CD4-positive, alpha-beta T cell treated with Interleukin-6 at 100 ng/mL for 8 hours (primary cell): ENCODE measurements around the gene CLEC16A.
A peak's percentile ranks its signal among the peaks of the same experiment; 100 is the strongest.
"Not testable (repeated sequence)": the region's sequence is repeated elsewhere in the genome, so short reads cannot be mapped to it uniquely, and the experiment has no call there.

Experiments
- DNase-seq: peaks from one replicate; pipeline ENCODE4 v3.0.0-alpha.2; 2020; ENCODE audit warnings: mixed read lengths, low spot score

Gene CLEC16A

DNA sequence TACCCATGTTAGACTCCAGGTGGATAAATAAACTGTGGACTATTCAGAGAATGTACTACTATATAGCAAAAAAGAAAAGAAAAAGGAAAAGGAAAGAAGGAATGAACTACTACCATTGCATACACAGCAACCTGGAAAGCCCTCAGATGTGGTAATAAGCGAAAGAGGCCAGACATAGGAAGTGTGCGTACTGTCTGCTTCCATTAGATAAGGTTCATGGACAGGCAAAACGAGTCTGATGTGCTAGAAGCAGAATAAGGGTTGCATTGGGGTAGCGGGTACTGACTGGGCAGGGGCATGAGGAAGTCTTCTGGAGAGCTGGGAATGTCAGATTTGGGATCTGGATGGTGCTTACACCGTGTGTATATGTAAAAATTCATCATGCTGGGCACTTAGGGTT is 21.8 kb downstream of the CLEC16A start:
- no peak for DNase-seq

DNA sequence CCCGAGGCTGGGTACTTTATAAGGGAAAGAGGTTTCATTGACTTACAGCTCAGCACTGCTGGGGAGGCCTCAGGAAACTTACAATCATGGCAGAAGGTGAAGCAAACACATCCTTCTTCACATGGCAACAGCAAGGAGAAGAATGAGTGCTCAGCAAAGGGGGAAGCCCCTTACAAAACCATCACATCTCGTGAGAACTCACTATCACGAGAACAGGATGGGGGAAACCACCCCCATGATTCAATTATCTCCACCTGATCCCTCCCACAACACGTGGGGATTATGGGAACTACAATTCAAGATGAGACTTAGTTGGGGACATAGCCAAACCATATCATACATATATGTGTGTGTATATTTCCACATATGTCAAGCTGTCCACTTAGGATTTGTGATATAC is 22.2 kb downstream of the CLEC16A start:
- not testable (repeated sequence) for DNase-seq

DNA sequence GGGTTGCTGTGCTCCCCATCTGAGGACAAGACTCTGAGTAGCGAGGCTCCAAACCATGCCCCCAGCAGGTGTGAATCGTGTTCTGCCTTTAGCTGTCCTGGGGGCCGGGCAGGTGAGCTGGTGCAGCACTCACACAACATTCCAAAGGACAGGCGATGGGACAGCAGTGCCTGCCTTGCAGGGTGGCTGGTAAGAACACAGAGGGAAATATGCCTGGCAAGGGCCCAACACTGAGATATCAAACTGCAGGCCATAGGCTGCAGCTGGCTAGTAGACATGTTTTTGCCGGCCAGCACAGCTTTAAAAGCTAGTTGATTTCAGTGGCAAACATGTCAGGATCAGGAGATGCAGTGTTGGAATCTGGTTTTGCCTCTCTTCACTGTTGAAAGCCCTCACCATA is 23.6 kb downstream of the CLEC16A start:
- DNase-seq: no peak

DNA sequence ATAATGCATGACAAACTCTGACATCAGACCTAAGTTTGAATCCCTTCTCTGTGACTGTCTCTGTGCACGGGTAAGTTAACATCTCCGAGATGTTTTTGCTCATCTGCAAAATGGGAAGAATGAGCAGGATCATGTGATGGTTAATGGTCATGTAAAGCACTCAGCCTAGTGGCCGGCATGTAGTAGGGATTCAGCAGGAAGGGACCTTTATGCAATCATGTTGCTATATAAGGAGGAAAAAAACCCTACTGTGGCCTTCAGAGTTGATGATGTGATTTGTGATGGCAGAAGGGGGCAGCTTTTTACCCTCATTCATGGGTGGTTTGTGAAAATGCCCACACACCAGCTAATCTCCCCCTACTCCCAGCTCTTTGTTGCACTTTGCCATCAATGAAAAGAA is 24.1 kb downstream of the CLEC16A start:
- no peak for DNase-seq

DNA sequence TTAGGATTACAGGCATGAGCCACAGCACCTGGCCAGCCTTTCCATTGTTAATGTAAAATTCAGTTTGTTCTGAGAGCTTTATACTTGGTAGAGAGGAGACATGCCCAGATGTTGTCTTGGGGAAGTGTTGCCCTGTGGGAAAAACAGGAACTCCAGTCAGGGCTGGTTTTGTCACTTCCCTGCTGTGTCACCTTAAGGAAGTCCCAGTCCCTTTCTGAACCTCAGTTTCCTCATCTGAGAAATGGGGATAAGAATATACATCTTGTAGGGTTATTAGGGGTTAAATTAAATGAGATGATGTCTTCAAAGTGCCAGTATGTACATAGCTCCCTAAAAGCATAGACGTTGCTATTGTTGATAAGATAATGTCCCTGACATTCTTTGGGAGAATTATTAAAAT is 25.3 kb downstream of the CLEC16A start:
- no peak for DNase-seq

DNA sequence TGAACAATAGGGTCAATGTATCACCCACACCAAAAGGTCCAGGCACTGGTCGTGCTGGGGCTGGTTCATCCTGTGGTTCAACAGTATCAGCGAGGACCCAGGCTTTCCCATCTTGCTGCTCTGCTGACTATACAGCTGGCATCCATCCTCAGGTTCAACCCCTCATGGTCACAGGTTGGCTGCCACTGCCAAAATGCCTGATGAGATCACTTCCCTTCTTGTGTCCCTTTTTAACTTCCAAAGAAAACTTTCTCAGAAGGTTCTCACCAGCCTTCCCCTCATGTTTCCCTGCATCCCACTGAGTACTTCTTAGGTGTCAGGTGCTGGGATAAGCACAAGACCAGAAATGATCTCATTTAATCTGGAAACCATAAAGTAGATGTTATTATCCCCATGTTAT is 25.7 kb downstream of the CLEC16A start:
- no peak for DNase-seq

DNA sequence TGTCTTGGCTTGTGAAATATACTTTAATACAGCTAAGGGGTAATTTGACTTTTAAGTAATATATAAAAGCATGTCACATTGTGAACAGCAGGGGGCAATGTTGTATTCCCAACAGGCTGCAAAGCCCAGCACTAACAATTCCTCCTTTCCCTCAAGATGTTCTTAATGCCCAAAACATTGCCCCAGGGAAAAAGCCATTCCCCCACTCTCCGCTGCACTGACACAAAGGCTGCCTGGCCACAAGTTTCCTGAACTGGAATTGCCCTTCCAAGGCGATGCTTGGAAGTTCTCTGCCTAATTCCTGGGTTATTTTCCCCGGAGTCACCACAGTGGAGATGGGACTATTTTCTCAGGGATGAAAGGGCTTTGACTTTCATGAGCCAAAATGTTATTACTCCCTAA is 27.2 kb downstream of the CLEC16A start:
- peak; percentile 62 for DNase-seq

DNA sequence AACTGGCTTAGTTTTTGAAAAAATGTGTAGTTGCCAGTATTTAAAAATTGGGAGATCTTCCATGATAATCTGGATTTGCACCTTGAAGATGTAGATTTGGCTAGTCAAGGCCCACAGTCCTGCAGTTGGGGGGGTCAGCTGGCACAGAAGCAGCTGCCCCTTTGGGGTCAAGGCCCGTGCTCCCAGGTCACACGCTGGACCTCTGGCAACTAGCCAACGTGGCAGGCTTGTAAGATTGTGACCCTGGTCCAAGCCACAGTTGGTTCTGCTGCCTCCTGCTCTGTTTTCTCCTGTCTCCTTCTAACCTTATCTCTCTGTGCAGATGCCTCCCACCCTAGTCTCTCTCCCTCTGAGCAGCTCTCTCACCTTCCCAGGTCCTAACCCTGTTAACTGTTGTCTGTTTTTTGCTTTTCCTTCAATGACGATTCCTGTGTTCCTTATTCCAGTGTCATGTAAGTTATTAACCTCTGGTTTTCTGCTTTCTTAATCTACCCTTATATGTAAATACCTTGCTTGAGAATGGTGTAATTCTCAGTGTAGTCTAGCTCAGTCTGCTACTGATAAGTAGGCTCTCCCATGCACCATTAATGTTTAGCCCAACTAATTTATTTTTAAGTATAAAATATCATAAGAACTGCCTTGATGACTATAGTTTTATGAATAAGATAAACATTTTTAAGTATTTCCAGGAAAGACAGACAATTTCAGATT is 27.9 kb downstream of the CLEC16A start:
- no peak for DNase-seq

DNA sequence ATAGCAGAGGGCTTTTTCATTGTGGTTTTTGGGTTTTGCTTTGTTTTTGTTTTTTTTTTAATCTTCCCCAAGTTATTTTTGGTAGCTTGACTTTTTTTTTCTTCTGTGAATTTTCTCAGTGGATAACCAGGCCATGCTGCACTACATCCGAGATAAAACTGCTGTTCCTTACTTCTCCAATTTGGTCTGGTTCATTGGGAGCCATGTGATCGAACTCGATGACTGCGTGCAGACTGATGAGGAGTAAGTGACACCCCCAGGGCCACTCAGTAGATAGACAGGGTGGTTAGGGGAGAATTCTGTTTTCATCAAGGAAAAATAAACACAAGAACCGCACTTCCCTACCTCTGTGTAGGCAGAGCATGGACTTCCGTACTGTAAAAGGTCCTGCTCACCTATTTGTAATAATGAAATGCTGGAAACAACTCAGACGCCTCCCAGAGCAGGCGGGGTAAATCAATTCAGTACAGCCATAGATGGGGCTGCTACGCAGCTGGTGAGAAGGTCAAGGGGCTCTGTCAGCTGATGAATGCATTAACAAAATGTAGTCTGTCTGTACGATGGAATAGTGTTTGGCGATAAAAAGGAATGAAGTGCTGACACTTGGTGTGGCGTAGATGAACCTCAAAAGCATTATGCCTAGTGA is 28.6 kb downstream of the CLEC16A start:
- DNase-seq: no peak

DNA sequence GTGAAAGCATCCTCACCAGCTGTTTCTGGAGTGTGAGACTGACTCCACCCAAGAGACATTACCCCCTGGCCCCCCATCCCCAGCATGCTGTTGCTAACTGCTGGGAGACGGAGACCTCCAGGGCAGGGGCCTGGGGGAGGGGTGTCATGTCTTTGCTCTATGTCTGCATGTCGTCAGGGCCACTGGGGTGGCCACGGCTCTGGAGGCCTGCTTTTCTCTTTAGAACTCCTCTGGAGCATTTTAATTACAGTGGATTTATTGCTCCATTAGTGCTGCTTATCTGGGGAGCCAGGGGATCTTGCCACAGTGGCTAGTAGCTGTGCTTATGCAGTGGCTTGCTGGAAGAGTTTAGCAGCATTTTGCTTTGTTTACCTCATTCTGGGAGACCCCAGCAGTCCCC is 32.3 kb downstream of the CLEC16A start:
- no peak for DNase-seq

DNA sequence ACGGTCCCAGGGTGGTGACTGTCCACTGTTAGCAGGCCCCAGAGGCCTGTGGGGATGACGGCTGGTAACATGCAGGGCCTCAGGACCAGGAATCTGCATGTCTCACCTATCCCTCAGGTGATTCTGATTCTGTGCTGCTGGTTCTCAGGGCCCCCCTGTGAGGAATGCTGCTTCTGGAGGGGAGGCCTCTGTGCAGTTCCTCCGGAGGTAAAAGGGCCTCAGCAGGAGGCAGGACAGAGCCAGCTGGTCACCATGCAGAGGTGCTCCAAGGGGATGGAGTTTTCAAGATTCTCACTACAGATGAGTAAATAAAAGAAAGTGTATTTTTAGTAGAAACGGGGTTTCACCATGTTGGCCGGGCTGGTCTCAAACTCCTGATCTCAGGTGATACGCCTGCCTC is 33.8 kb downstream of the CLEC16A start:
- no peak for DNase-seq

DNA sequence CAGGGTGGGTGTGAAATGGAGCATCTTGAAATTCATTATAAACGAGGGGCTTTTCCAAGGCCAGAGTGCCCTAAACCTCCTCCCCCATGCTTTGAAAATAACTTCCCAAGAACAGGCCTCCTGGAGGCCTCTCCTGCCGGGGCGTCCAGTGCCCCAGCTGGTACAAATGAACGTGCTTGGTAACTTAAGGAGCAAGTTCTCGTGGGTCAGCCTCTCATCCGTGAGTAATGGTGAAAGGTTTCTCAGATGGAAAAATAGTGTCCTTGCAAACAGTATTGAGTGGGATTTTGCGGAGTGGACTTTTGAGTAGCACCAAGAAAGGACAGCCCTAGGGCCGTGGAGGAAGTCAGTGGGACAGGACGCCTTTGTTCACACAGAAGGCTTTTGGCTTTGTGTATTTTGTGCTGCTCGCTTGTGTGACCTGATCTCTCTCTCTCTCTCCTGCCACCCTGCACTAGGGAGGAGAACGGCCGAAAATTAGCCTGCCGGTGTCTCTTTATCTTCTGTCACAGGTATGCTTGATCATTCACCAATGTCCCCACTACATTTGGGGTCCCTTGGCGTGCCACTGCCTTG is 34.6 kb downstream of the CLEC16A start:
- no peak for DNase-seq

DNA sequence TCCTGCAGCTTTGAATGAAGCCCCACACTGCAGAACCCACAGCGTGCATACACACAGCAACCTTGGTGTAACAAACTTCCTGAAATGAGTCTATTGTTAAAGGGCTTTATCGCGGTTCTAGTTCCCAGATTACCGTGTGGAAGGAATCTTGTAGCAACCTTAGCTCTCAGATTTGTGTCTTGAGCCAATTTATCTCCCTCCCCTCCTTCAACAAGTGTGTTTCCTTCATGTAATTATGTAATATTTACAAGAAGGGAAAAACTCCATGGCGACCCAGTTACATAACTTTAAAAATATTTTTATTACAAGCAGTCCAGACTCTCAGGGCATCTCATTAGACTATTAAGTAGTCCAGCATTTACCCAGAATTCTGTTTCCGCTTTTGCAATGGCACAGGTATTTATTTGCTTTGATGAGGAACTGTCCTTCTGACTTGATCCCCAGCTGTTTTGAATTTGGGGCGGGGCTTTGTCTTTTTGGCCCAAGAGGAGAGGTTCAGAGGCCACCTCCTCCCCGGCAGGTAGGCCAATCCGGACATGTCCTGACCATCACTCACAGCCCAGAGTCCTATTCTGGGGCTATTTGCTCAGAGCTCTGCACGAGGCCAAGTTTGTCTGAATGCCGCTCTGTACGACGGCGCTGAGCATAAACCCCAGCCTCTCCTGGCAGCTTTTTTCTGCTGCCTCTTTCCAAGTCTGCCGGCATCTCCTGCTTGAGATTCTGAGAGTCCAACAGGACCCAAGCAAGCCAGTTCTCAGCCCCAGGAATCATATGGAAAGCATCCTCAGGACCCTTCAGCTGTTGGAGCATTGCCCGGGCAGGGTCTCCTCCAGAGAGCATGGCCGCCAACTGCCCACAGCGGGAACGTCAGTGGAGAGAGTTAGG is 35.6 kb downstream of the CLEC16A start:
- no peak for DNase-seq

DNA sequence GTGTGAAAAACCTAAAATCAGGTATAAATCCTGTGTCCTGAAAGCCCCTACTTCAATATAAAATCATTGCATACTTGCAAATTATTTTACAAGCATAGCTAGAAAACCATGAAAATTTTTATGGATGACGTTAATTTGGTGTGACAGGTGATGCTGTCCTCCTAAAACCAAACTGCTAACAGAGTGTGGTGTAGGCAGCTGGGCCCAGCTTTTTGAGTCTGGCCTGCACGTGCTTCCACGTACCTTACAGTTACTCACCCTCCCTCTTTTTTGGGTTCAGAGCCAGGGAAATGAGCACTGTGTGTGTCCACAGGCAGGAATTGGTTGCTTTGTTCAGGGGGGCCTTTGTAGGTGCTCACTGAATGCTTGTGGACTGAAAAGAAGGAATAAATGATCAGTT is 36.4 kb downstream of the CLEC16A start:
- no peak for DNase-seq

DNA sequence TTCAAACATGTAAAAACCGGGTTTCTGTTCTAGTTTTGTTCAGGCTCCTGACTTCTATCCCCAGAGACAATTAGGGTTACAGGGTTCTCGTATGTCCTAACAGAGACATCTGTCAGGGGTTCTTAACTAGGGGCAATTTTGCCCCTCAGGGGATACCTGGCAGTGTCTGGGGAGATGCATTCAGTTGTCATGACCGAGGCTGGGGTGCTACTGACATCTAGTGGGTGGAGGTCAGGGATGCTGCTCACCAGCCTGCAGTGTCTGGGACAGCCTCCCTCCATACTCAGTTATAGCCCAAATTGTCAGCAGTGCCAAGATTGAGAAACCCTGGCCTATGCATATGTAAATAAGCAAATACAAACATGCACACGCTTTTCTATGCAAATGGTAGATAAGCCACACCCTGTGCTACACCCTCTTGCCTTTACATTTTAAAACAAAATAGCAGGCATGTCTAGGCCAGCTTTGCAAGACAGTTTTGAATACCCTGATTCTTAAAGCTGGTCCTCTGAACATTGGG is 37.4 kb downstream of the CLEC16A start:
- DNase-seq: peak; percentile 22

DNA sequence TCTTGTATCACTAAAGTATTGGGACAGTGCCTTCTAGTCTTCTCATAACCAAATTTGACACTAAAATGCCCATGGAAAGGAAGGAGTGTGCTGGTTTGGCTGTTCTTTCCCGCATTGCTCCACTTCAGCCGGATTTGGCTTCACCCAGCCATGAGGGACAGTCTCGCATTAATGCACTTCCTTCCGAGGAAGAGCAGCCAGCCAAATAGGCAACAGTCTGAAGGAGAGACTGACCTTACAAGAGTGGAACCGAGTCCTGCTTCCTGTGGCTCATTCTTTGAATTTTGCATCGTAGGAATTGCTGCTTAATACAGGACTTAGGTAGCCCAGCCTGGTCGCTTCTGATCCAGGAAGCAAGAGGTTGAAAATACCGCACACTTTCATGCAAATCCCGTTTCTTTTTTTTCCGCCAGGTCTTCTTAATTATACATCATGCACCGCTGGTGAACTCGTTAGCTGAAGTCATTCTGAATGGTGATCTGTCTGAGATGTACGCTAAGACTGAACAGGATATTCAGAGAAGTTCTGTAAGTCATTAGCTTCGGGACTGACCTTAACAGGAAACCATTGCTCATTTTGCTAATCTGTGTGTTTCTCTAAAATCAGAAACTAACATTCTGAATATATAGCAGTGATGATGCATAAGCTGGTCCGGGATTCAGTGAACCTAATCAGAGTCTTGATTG is 38.2 kb downstream of the CLEC16A start:
- DNase-seq: no peak

DNA sequence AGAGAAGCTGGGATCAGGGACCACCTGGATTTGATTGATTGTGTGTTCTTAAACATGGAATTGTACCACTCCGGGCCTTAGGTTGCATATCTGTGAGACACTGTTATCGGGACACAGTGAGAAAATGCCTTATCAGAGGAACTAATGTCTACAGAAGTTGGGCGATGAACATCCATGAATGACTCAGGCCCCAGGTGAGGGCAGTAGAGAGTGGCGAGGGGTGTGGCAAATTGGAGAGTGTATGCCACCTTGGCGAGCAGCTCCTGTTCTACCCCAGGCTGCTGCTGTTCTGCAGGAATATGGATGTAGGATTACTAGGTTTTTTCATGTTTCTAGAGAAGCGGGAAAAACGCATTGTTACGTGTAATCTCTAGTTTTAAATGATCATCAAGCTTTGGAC is 38.8 kb downstream of the CLEC16A start:
- DNase-seq: peak; percentile 17

DNA sequence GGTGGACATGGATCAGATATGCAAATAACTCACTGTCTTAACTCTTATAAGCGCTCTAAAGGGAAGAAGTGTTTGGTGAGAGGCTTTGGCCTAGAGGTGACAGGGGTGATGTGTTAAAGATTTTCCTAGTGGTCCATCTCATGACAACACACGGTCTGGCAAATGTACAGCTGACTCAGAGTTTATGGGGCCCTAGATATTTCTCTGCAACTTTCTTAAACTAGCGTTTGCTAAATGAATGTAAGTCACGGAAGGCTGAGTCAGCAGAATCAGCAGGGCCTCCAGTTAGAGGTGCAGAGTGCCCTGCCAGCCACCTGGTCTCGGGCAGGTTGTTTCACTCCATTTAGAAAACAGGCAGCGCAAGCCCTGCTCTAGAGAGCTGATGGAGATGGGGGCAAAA is 40.1 kb downstream of the CLEC16A start:
- no peak for DNase-seq

DNA sequence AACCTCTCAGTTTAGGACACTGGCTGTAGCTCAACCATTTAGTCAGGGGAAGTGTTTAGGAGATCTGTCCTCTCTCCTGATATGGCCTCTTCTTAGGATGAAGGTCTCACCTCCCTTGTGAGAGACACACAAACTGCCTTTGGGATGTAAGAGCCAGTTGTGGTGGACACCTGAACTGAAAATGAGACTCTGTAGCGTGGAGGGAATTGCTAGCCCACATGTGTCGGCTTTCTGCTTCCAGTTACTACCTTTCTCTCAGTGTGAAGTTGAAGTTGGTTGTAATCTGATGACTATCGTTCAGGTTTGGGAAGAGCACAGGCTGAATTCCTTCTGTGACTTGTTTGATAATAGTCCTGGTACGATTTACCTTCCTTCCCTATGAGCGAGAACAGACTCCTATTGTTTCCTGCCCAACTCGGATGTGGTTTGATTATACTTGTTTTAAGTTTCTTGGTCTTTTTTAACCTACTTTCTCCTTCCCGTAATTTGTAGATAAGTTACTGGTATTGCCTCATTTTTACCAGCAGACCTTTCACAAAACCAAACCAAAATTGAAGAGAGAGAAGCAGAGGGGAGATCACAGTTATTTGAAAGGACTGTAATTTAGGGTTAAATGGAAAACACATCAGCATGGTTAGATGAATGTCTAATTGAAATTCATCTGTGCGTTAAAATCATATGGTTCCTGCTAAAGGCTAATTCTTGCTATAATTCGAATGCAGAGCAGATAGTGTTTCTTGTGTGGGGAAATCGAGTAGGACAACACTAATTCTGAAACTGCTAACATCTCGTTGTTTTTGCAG is 43.2 kb downstream of the CLEC16A start:
- peak; percentile 47 for DNase-seq

DNA sequence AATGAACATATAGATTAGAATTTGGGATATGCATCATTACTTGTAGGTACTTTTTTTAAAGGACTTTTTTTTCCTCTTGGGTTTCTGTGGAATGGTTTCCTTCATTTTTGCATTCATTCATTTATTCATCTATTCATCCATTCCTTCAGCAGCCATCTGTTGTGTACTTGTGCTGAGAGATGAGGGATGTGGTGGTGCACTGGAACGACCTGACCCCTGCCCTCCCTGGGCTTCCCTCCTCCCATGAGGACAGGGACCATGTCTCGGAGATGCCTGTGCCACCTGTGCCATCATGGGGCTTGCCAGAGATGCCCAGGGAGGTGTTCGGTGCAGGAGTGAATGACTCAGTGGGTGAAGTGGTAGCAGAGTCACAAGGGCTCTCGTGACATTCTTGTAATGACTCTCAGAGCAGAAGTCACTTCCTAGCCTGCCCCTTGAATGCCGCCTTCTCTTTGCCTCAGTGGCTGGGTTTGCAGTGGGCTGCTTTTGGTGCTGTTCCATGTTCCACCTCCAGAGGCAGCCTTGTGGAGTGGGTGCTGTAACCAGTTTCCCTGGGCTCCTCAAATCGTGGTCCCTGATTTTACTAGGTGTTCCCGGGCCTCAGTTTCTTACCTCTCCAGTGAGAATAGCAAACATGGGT is 43.9 kb downstream of the CLEC16A start:
- peak; percentile 52 for DNase-seq
